ENCODE data around the gene ABHD17C.

Gene ABHD17C

DNA sequence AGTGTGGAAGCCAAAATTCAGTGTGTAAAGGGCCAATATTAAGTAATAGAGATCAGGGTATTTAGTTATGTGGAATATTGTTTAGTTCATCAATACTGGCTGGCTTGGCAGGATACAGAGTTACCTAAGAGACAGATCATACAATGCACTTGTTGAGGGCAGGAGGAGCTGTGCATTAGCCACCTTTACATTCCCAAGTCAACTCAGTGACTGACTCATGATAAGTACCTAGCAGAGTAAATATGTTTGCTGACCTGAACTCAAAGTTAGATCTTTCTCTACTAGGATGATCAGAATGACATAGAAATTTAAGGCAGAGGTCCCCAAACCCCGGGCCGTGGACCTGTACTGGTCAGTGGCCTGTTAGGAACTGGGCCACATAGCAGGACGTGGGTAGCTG lies 3.5 kb upstream of the ABHD17C start:
- DNase-seq: no peak

DNA sequence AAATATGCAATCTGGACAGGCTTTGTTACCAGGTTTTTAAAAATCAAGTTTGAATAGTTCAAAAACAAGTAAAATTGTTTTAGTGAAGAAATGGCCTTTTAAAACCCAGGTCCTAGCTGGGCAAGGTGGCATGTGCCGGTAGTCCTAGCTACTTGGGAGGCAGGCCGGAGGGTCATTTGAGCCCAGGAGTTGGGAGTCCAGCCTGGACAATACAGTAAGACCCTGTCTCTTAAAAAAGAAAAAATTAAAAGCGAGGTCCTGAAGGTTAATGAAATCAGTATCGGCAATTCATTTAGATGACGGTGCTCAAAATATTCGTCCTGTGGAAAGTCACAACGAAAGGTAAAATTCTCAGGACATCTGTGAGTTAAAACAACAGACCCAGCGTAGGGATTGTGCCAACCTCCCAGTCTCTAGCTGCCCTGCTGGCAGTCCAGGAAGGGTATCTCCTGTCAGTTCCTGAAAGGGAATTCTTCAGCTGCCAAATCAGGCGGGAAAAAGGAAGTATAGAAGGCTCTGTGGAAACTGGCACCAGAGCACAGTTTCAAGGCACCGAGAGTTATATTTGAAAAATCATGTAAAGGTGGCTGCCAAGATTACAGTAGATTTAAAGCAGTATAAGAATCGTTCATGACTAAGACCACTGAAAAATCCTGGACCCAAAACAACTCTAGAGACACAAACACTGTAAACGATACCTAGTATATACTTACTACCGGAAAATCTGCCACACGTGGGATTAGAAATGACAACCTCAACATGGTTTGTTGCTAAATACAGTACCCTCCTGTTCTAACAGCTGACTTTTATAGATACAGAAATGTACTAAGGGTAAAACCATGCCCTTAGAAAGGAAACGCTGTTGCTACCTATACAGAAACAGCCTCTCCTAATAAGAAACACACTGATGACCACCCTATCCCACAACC lies 1.2 kb upstream of the ABHD17C start:
- DNase-seq: no peak

DNA sequence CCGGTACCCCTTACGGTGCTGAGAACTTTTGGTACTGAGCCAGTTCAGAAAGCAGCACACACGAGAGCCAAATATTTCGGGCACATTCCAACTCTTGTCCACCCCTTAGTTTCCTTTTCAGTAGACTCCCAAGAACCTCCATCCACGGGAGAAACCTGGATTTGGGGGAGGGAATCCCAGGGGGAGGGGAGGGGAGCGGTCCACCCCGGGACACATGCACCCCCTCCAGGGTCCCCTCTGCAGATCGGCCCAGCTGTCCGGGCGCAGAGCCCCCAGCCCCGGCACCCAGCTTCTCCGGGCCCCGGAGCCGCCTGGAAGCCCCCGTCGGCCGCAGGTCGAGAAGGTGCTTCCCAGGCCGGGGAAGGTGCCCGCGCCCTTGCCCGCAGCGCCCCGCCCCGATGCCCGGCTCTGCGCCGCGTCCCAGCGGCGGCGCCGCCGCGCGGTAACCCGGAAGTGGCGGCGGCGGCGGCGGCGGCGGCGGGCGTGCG lies 455 bp upstream of the ABHD17C start:
- no peak for DNase-seq

DNA sequence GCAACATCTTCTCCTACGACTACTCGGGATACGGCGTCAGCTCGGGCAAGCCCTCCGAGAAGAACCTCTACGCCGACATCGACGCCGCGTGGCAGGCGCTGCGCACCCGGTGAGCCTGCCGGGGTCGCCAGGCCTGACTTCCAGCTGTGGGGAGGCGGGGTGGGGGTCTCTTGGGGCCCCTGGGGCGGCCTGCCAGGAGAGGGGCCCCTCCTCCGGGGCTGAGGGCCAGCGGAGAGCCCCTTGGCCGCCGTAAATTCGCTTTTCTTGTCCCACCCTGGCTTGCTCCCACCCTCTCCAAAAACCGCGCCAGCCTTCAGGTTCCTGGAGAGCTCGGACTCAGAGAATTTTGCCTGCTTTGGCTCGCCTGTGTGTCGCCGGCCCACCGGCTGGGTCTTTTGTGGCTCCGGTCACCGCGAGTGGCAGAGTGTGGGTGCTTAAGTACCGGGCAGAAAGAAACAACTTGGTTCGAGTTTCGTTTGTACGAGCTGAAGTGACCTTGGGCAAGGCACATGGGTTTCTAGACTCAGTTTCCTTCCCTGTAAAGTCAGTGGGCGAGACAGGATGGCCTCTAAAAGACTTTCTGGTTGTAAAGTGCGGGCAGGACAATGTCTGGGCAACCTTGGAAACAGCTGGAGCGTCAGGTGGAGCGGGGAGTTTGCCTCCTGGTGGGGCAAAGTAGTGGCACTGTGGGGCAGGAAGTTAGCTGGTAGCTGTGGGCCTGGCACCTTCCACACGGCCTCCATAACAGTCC lies 976 bp downstream of the ABHD17C start:
- no peak for DNase-seq

DNA sequence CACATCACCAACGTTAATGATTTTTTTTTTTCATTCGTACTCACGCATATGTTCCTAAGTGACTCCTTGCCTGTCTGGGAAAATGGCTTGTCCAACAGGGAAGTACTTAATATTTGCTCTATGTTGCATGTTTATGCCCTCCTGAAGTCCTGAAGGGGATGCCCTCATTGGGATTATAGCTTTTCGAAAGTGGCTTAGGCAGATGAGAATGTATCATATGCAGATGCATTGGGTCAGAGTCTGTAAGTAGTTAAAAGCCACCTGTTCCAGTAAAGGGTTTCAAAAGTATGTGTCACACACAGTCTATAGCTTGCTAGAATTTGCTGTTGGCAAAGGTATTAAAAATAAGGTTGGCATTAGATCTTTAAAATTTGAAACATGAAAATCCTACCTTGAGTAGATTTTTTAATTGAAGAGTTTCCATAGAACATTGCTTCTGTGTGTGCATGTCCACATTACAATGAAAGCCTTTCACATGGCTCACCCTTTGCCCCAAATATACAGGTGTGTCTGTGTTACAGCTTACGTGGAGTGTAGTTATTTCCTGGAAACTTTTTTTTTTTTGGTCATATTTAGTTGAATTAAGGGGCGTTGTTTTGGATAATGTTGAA lies 2.1 kb downstream of the ABHD17C start:
- DNase-seq: no peak

DNA sequence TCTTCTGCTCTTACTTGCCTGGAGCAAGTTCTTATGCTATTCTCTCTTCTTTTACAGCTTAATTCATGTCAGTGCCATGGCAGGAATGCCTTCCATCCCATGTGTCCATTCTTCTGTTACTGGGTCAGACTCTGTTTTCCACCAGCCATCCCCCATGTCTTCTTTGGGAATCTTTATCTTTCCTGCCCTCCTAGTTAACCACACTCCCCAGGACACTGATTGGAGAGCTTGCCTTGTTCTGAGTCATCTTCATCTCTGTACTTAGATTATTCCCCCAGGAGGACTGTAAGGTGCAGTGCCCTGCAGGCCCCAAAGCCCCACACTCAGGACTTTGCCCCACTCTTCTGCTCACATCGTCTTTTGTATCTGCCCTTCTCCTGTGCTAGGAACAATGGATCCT lies 3.6 kb downstream of the ABHD17C start:
- DNase-seq: no peak

DNA sequence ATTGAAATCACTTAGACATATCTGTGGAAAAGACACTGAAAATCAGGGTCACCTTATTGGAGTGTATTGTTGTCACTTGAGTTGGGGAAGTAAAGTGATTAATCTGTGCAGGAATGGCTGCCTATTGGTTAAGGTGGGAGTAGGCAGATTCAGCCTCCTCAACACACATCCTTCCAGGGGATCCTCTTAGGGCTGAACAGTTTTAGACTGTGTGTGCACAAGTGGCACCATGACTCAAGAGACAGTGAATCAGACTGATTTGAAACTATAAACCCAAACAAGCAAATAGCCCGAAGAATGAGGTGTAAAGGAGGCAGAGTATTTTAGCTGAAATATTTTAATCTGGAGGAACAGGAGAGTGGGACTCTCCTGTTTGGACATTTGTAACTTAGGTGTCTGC lies 4.9 kb downstream of the ABHD17C start:
- no peak for DNase-seq

DNA sequence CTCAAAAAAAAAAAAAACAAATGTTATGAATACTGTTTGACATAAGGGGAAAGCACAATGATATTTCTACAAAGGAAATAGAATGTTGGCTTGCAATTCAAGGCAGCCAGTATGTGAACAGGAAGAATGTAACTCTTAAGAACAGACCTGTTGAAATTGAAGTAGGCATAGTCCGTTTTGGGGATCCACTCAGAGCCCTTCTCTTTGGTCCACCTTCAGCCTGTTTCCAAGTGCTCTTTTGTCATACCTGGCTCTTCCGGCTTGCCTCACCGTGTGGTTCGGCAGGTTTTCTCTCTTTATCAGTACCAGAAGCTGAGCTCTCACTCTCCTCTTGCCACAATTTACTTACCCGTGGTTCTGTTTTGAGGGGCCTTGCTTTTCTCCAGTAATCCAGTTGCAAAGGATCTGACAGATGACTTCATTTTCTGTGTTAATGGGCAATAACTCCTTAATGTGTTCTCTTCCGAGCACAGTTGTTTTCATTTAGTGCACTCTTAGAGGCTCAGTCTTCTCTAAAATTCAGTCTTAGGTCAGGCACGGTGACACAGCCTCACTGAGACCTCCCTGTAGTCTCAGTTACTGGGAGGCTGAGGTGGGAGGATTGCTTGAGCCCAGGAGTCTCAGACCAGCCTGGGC lies 6.7 kb downstream of the ABHD17C start:
- DNase-seq: no peak

DNA sequence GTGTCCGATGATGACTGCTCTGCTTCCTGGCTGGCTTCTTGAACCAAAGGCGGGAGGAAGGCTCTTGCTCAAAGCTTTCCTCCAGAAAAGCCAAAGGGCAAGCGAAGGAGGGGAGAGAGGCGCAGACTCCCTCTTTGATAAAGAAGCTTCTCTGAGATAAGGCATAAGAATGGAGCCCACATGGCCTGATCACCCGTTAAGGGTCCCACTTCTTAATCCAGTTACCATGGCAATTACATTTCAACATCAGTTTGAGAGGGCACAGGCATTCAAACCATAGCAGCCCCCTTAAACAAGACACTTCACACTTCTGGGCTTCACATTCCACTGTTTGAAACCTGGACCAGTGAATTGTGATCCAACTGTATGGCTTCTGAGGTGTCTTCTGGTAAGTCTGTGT lies 8.0 kb downstream of the ABHD17C start:
- no peak for DNase-seq

DNA sequence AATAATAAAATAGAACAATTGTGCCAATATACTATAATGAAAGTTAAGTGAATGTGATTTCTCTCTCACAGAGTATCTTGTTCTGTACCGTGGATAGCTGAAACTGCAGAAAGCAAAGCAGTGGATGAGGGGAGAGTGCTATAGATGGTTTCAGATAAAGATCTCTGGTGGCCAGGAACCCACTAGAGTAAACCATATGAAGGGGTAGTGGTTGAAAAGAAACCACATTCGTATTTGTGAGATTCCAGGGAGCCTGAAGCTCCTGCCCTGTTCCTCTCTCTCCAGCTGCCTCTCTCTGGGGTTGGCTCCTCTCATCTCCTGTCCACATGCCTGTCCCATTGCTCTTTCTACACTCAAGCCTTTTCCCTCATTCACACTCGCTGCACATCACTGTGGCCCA lies 8.9 kb downstream of the ABHD17C start:
- DNase-seq: no peak

DNA sequence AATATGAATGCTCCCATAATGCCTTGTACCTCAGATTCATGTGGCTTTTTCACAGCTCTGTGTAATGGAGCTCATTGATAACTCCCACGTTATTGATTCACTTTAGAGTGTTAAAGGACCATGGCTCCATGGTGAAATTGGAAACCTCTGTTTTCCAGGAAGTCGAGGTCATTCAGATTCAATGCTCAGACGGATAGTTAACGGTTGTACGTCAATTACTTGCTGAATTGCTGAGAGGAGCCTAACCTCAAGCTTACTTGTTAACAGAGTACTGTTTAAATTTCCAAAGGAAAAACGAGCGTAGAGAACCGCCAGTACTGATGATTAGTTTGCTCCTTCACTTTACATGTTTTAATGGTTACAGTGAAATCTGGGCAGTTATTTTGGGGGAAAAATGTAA lies 11.1 kb downstream of the ABHD17C start:
- no peak for DNase-seq

DNA sequence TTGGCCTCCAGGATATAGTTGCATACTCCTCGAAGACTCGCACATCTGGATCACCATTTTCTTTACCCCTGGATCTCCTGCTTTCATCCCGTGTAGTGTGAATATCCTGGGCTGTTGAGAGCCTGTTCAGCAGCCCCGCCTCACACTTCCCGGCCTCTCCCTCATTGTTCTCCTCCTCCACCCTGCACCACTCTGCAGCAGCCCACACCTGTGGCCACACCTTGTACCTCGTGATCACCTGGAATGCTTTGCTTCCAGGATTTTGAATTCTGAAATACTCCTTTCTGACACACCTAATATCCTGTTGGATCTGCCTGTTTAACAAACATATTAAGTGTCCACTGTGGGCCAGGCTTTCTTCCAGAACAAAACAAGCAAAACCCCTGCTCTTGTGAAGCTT lies 14.4 kb downstream of the ABHD17C start:
- no peak for DNase-seq

DNA sequence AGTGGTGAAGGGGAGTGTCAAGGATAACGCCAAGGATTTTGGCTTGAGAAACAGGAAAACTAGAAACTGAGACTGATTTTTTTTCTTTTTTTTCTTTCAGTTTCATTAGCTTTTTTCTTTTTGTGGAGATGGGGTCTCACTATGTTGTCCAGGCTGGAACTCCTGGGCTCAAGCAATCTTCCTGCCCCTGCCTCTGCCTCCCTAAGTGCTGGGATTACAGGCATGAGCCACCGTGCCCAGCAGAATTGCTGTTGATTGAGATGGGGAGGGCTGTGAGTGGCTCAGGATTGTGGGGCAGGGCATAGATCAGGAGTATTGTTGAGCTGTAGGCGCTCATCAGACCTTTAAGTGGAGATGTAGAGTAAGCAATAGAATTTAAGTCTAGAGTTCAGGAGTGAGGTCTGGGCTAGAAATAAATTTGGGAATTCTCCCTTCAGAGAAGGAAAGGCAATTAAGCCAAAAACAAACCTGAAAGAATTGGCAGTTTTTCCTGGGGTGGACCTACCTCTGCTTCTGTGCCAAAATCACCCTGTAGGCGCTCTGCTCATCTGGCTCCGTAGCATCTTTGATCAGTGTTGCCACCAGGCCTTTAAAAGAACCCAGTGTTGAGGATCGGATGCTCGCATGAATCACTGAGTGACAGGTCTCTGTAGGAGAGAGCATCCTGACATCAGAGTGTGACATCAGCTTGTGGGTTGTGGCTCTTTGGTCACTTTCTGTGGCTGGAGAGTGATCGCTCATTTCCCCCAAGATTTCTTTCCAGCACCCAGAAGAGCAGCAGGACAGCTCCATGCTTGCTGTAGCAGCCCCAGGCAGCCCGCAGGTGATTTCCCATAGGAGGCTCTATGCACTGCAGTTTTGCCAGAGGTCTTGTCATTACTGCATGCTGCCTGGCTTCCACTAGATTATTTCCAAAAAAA lies 15.8 kb downstream of the ABHD17C start:
- DNase-seq: no peak

DNA sequence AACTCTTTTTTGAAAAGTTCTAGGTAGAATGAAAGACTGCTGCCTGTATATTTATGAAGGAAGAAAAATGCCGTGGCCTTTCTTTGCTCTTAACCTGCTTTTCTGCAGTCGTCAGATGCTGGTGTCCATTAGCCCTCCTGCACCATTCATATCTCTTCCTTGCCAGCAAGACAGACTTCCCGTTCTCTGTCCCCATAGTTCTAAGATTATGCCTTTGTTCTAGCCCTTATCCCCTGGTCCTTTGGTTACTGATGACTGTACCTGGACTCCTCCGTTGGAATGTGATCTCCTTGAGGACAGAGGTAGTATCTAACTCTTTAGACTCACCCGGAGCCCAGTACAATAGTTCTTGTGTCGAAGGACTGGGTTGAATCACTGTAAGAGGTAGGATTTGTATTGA lies 16.8 kb downstream of the ABHD17C start:
- DNase-seq: no peak

DNA sequence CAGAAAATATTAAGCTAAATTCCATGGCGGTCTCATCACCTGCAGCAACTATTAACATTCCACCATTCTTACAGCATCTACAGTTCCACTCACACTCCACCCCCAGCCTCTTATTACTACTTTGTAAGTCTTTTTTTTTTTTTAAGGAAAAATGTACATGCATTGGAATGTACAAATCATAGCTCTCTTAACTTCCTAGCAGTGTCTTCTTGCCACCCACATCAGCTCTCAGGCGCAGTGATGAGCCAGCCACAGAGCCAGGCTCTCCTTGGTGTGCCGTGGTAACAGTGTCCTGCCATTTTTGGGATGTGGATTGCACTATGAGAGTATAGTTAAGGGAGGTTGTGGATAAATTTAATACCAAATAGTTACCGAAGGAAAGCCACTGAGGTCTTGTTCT lies 17.8 kb downstream of the ABHD17C start:
- DNase-seq: no peak

DNA sequence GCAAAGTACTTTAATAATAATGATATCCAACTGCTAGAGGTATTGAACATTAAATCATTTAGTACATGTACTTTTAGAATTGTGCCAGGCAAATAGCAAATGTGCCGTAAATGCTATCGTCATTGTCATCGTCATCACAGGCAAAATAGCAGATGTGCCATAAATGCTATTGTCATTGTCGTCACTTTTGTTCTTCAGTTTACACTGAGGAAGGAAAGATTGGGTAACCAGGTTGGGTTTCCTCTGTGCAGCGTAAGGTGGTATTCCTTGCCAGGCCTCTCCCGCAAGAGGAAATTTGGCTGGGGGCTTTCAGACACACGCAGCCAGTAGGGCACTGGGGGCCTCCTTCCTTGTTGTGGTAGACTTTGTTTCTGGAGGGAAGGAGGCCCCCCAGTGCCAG lies 26.4 kb downstream of the ABHD17C start:
- DNase-seq: no peak

DNA sequence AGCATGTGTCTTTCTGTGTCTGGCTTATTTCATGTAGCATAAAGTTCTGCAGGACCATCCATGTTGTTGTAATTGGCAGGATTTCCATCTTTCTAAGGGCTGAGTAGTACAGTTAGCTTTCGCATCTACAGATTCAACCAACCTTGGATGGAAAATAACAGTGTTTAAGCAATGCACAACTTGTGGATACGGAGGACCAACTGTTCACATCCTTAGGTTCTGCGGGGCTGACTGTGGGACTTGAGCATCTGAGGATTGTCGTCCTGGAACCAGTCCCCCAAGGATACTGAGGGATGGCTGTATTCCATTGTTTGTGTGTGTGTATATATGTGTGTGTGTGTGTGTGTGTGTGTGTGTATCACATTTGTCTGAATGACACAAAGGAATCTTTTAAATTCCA lies 27.7 kb downstream of the ABHD17C start:
- no peak for DNase-seq

DNA sequence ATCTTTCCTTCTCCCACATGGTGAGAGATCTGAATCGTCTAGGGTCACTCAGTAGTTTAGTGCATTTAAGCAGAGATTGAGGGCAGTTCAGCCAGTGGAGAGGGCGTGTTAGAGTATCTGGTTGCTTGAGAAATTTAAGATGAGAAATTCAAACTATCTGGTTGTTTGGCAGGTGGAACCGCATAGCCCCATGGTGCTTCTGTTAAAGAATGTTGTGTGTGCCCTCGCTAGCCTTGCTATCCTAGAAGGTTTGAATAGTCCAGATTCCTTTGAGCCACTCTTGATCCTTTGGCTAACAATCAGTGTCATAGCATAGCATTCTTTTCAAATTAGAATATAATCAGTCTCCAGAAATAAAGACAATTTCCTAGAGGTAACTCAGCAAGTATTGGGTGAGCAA lies 32.1 kb downstream of the ABHD17C start:
- DNase-seq: no peak

DNA sequence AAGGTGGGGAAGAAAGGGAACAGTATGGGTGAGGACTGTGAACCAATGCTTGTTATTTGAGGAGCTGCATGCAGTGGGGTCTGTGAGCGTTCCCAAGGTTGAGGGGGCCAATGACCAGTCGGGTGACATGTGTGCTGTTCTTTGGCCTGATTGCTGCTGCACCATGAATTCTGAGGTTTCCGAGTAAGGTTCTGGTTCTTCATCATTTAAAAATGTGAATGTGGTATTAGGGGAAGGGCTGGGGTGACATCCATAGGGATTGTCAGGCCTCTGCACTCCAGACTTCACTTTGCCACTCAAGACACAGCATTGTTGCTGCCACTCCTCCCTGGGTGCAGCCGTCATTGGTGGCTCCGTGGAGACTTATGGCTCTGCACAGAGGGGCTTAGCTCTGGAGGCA lies 32.5 kb downstream of the ABHD17C start:
- no peak for DNase-seq

DNA sequence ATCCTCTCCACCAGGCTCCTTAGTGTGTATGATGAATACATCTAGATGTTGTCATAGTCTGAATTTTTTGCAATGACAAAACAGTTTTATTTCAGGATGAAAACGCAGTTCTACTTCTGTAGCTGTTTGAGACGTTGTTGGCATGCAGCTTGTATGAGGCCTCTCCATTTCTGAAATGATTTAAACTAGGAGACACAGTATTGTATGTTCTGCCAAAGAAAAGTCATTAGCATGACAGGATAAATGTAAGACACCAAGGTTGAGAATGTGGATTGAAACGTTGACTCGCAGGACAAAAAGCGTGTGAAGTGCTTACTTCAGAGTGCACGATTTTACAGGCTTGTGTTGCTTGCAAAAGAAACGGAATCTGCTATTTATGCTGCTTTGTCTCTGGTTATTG lies 35.3 kb downstream of the ABHD17C start:
- DNase-seq: no peak

DNA sequence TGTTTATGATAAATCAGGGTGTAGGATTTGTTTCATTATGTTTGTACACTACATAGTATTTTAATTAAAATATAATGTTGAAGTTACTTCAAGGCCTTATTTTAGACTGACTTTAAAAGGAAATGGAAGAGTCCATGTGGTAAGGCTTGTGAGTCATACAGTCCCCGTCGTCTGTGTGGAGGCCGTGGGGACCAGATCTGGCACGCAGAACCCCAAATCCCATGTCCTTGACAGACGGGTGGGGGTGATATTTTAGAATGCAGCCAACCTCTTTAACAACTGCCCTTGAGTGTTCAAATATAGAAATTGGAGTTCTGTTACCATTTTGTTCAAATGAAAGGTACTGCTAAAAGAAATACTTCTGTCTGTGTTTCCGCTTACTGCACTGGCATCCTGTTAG lies 35.8 kb downstream of the ABHD17C start:
- DNase-seq: no peak

DNA sequence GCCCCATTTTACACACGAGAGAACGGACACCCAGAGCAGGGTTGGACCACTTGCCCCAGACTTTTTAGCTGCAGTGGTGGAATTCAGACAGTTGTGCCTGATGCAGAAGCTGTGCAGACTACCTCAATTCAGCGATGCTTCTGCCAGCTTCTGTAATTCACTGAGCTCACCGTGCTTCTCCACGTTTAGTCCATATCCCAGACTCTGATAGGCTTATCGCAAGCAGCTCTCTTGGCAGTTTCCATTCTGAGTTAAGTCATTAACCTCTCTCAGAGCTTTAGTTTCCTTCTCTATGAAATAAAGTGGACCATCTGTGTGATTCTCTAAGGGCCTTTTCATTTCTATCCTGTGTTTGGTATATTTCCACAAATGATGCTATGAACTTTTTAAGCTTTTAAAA lies 37.1 kb downstream of the ABHD17C start:
- no peak for DNase-seq

Data from NCI-H2081 treated with DMSO at 0.1 percent for 48 hours (cell line).